Stimulated activated CD4-positive, alpha-beta T cell treated with anti-CD3 and anti-CD28 coated beads, Interleukin-1b, Interleukin-23, amount 100 ng/mL, for 1 hour (primary cell): ENCODE results near the gene KCNJ4.

Experiments
- DNase-seq, 2 donors: peaks; one replicate each; pipeline ENCODE4 v3.0.0-alpha.2; 2020; ENCODE audit warnings: low read depth in 2 of 2

Gene KCNJ4

GRCh38 chr22:38453066-38453672 lies 1.8 kb downstream of the KCNJ4 start:
- no peak for DNase-seq

DNA sequence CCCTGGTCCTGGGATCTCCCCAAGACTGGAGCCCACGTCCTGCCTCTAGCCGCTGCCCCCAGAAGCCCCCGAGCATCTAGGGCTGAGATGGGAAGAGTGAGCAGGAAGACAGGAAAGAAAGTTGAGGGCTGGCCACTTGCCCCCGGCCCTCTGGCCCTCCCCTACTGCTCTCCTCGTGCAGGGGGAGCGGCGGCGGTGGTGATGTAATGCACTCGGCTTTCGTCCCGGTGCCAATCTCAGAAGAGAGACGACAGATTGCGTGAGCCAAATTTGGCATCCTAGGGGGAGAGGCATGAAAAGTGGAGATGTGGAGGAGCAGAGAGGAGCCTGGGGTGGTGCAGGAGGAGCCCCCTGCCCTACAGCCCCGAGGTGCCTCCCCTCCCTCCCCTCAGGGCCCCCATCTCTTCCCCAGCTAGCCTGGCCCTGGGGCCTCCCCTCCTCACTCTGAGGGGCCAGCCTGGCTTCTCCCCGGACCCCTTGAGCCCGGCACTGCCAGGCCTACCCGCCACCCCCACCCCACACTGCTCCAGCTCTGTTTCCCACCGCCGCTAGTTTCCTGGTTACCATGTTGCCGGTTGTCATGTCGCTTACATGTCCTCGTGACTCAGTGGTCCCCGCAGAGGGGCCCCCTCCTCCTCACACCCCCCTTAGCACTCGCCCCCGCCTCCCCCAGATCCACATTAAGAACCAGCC lies 2.5 kb downstream of the KCNJ4 start:
- DNase-seq = no peak

DNA sequence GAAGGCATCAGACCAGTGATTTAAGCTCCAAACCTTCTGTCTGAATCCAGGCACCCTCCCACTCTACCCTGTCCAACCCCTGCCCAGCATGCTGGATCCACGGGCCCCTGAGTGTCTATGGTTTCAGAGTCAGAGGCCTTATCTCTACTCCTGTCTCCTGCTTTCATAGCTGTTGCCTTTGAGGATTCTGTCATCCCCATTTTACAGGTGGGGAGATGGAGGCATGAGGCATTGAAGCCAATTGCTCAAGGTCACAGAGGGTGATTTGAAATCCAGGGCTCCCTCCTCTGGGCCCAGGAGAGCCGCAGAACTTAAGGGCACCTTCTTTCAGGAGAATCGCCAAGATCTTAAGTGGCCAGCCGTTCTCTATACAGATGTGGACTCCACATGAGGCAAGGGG lies 3.1 kb downstream of the KCNJ4 start:
- no peak for DNase-seq

DNA sequence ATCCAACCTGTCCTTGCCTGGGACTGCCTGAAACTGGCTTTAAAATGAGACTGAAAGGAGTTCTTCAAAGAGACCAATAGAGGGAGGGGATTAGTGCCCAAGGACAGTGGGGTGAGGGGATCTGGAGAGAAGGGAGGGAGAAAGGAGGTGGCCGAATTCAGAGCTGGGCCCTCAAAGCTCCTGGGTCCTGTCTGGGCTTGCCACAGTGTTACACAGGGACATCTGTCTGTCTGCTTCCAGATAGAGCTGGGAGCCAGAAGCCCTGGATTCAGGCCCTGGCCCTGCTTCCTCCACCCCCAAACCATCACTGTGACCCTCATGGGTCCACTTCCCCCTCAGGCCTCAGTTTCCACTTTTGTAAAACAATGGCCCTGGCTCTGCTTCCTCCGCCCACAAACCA lies 3.6 kb downstream of the KCNJ4 start:
- no peak for DNase-seq

GRCh38 chr22:38450234-38450797 lies 4.7 kb downstream of the KCNJ4 start:
- no peak for DNase-seq

GRCh38 chr22:38449776-38450175 lies 5.2 kb downstream of the KCNJ4 start:
- no peak for DNase-seq

DNA sequence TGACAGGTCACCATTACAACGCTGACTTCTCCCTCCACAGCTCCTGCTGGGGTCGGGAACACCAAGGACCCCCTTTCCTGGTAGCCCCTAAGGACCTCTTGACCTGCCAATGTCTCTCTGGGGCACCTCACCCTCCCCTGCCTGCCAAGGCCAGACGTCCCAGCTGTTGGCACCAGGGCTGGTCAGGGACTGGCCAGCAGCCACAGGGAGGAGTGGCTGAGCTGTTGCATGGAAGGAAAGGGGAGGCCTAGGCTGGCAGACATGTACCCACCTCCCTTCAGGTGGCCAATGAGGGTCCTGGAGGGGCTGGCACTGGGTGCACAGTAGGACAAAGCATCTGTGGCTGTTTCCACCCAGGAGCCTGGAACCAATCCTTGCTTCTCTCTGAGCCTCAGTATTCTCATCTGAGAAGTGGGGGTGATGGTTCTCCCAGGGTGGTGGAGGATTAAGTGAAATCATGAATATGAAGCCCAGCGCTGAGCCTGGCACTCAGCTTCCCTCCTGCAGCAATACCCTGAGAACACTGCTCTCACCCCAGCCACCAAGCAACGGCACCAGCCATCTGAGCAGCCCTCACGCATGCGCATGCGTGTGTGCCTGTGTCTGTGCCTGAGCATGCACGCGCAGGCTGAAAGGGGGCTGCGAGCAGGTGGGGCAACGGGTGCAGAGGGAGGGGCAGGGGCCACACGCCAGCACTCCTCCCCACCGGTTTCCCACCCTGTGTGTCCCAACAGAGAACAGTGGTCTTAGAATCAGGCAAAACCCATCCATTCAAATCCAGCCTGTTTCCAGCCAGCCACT lies 5.9 kb downstream of the KCNJ4 start:
- DNase-seq = no peak

DNA sequence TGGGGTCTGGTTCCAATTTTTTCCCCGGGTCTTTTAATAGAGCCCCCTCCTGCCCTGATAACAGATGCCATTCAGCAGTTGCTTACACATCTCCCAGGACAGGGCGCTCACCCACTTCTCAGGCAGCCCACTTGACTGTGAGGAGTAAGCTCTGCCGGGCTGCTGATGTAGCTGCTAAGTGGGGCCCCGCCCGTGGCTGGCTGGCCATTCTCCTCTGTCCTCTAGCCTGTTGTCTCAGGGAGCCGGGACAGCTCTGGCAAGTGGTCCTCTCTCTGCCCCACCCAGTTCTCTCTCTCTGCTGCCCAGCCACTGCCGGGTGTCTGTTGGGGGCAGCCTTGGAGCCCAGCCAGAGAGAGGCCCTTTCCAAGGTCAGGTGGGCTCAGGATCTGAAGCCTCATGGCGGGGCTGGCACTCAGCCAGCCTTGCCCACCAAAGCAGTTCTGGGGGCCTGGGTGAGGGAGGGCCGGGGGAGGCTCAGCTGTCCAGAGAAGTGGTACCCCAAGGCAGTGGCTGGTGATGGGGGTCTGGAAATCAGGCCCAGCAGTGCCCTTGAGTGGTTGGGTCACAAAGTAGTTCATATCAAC lies 8.9 kb downstream of the KCNJ4 start:
- DNase-seq = no peak

GRCh38 chr22:38444783-38445182 lies 10.2 kb downstream of the KCNJ4 start:
- DNase-seq = no peak

GRCh38 chr22:38443628-38444521 lies 11.1 kb downstream of the KCNJ4 start:
- DNase-seq = no peak

- no peak for DNase-seq
Observed at GRCh38 chr22:38442967-38443627, 11.9 kb downstream of the KCNJ4 start.

DNA sequence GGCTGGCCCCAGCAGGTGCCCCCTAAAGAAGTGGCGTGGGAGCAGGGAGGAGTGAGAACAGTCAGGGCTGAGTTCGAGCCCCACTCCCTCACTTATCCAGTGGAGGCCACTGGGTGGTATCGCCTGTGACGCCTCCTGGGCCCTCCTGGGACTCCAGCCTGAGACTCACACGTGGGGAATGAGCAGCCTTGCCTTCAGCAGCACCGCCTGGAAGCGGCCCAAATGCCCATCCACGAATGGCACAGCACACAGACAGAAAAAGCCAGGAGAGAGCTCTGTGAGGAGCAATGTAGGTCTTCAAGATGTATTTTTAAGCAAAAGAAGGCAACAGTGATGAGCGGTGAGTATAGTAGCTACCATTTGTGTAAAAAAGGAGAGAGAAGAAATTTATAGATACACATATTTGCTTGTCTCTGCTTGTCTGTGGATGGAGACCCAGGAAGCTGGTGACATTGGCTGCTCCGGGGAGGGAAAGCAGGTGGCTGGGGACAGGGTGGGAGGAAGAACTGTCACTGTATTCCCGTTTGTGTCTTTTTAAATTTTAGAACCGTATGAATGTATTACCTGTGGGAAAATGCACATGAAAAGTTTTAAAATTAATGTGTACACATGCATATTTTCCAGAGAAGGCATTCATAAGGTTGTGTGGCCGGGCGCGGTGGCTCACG lies 13.2 kb downstream of the KCNJ4 start:
- no peak for DNase-seq

- no peak for DNase-seq
Observed at GRCh38 chr22:38440747-38441350, 14.2 kb downstream of the KCNJ4 start.

DNA sequence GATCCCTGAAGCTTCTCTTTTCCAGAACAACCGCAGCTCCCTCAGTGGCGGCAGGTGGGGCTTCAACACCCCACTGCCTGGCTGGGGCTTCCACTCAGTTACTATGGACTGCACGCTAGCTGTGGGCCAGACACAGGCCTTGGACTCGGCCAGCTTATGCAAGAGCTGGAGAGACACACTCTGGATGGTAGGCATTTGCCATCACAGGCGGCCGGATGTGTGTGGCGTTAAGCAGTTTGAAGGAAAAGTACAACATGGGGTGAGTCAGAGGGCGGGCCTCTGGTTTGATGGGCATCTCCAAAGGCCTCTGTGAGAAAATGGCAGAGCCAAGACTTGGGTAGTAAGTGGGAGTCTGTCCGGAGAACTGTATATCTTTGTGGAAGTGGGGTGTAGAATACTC lies 17.6 kb downstream of the KCNJ4 start:
- no peak for DNase-seq

- DNase-seq = no peak
Observed at GRCh38 chr22:38436629-38437395, 18.2 kb downstream of the KCNJ4 start.

GRCh38 chr22:38435965-38436364 lies 19.0 kb downstream of the KCNJ4 start:
- no peak for DNase-seq

DNA sequence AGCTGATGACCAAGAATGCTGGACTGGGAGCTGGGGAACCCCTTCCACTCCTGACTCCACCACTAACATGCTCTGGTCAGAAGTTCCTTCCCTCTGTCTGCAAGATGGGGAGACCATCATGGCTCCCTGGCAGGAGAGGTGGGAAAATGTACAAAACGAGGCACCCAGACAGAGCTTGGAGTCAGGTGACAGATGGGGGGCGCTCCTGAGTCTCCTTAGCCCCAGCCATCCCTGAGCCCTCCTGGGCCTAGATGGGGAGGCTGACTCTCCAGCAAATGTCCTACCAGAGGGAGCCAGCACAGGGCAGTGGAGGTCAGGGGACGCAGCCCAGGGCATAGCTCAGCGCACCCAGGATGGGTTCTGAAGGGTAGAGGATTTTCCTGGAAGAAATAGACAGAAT lies 20.0 kb downstream of the KCNJ4 start:
- DNase-seq = no peak

DNA sequence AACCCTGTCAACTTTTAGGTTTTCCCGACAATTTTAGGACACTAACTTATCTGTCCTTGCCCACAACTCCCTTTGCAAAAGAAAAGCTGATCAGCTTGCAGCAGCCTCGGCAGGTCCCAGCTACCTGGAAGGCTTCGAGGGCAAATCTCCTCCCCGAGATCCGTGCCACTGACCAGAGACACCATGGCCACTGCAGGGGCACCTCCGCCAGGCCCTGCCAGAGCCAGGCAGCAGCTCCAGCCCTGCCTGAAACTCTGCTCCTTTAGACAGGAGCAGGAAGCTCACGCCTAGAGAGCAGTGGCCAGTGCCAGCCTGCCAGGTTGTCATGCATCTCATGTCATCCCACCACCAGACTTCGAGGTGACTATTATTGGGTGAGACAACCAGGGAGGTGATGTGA lies 21.1 kb downstream of the KCNJ4 start:
- no peak for DNase-seq

- no peak for DNase-seq
Observed at GRCh38 chr22:38432264-38432663, 22.7 kb downstream of the KCNJ4 start.
